ENCODE data around the gene GADD45A.

The GADD45A gene

DNA sequence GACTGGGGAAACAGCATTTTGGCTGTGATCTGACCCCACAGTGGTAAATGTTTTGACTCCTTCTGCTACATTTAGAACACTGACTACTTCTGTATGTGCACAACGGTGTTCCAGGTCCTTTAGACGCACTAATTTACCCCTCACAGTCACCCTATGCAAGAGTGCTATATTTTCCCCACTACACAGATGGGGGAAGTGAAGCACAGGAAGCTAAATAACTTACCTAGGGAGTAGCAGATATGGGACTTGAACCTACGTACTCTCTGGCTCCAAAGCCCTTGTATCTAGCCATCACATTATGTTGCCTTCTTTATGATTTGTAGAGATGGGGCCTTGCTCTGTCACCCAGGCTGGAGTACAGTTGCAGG is 49.3 kb downstream of the GADD45A start:
- Histone ChIP-seq H3K27me3 (ENCODE audit: insufficient read depth, insufficient read length) (no peaks in the 10 kb centered on the region), H3K9ac (ENCODE audit: insufficient read length, low read depth) (no peak overlapping the region), H3K36me3 (ENCODE audit: insufficient read depth, insufficient read length, low read length) (no peaks in the 10 kb centered on the region), H3K4me1 (ENCODE audit: insufficient read depth, insufficient read length) (peaks cover 13% of the 10 kb centered on the region), H3K4me3 (ENCODE audit: insufficient read length, low read depth) (no peak overlapping the region), H3K9me3 (ENCODE audit: insufficient read depth, low read length) (no peaks in the 10 kb centered on the region)
- DNase-seq (ENCODE audit: low read depth, low spot score), result no peak
- TF ChIP-seq SUZ12 (IDR thresholded peaks at IDR 0.05; ENCODE audit: extremely low read depth, insufficient read depth, insufficient read length) (no peak), YY1 (IDR thresholded peaks at IDR 0.05; ENCODE audit: insufficient read depth, insufficient read length) (no peak), ZNF274 (IDR thresholded peaks at IDR 0.05; ENCODE audit: low read depth, low read length) (no peak)

DNA sequence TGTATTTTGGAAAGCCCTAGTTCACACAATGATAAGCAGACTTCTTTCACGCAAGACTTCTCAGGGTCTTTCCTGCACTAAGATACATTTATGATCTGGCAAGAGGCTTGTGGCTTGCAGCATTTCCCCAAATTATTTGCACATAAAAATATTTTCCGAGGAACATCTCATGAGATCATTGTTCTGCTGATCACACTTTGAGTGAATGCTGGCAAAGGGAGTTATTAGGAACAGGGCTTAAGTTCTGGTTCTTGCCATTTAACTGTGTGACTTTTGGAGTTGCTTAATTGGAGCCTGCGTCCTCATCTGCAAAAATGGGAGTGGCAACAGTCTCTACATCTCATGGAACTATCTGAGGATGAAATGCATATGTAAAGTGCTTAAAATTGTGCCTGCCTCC is 50.2 kb downstream of the GADD45A start:
- no peak overlapping the region for H3K4me3 ChIP-seq (ENCODE audit: insufficient read length, low read depth)
- H3K9me3 ChIP-seq (ENCODE audit: insufficient read depth, low read length), result no peaks in the 10 kb centered on the region
- H3K36me3 ChIP-seq (ENCODE audit: insufficient read depth, insufficient read length, low read length), result no peaks in the 10 kb centered on the region
- peaks cover 13% of the 10 kb centered on the region for H3K4me1 ChIP-seq (ENCODE audit: insufficient read depth, insufficient read length)
- TF ChIP-seq YY1 (IDR thresholded peaks at IDR 0.05; ENCODE audit: insufficient read depth, insufficient read length), result no peak
- TF ChIP-seq ZNF274 (IDR thresholded peaks at IDR 0.05; ENCODE audit: low read depth, low read length), result no peak
- no peak for TF ChIP-seq SUZ12 (IDR thresholded peaks at IDR 0.05; ENCODE audit: extremely low read depth, insufficient read depth, insufficient read length)
- H3K9ac ChIP-seq (ENCODE audit: insufficient read length, low read depth), result no peak overlapping the region
- no peak for DNase-seq (ENCODE audit: low read depth, low spot score)
- no peaks in the 10 kb centered on the region for H3K27me3 ChIP-seq (ENCODE audit: insufficient read depth, insufficient read length)

DNA sequence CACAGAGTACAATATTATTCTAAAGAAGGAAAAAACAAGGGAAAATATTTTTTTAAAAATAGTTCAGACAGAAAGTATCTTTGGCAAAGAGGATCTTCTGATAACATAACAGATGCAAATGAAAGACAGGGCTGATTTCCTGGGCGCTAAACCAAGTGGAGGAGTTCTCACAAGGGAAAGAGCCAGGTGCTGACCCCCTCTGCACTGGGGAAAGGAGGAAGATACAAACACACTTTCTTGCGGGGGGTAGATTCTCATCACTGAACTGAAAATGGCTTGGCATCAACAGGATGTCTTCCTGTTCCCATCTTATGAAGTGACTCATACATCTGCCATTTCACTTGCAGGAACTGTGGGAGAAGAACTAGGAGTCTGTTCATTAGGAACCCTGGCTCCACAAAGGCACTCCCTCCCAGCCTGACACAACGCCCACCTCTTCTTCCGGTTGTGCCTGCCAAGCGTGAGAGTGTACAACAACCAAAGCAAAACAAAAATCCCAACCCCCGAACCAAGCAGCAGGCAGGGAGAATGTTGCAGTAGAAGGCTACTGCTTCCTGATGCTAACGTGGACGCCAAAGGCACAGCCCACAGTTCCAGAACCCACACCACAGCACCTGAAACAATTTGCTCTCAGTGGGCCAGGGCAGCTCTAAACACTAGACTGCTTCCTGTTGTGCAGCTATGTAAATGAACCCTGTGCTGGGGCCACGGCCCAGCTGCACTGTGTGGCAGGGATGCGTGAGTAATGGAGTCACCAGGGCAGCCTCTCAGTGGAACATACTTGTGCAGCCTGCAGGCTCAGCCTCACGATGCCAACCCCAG is 51.0 kb downstream of the GADD45A start:
- no peak for DNase-seq (ENCODE audit: low read depth, low spot score)
- TF ChIP-seq YY1 (IDR thresholded peaks at IDR 0.05; ENCODE audit: insufficient read depth, insufficient read length), result no peak
- TF ChIP-seq SUZ12 (IDR thresholded peaks at IDR 0.05; ENCODE audit: extremely low read depth, insufficient read depth, insufficient read length), result no peak
- no peak for TF ChIP-seq ZNF274 (IDR thresholded peaks at IDR 0.05; ENCODE audit: low read depth, low read length)
- Histone ChIP-seq H3K9me3 (ENCODE audit: insufficient read depth, low read length) (no peaks in the 10 kb centered on the region), H3K4me3 (ENCODE audit: insufficient read length, low read depth) (no peak overlapping the region), H3K36me3 (ENCODE audit: insufficient read depth, insufficient read length, low read length) (peaks cover 2% of the 10 kb centered on the region), H3K4me1 (ENCODE audit: insufficient read depth, insufficient read length) (peaks cover 13% of the 10 kb centered on the region), H3K27me3 (ENCODE audit: insufficient read depth, insufficient read length) (no peaks in the 10 kb centered on the region), H3K9ac (ENCODE audit: insufficient read length, low read depth) (no peak overlapping the region)

DNA sequence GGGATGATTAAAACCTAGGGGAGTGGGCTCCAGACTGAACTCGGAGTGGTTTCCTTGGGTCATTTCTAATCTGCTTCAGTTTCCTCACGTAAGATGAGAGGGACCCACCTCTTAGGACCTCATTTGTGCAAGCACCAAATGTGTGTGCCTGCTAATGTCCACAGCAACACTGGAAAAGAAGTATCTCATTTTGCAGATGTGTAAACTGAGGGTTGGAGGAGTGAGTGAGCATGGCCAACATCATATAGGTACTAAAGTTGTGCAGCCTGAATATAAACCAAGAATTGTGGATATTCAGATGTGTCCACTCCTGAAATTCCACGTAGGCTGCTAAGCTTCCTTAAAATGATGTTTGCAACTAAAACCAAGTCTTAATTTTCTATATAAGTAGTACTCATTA is 51.7 kb downstream of the GADD45A start:
- TF ChIP-seq YY1 (IDR thresholded peaks at IDR 0.05; ENCODE audit: insufficient read depth, insufficient read length) (no peak), ZNF274 (IDR thresholded peaks at IDR 0.05; ENCODE audit: low read depth, low read length) (no peak), SUZ12 (IDR thresholded peaks at IDR 0.05; ENCODE audit: extremely low read depth, insufficient read depth, insufficient read length) (no peak)
- DNase-seq (ENCODE audit: low read depth, low spot score), result no peak
- Histone ChIP-seq H3K4me3 (ENCODE audit: insufficient read length, low read depth) (no peak overlapping the region), H3K27me3 (ENCODE audit: insufficient read depth, insufficient read length) (no peaks in the 10 kb centered on the region), H3K36me3 (ENCODE audit: insufficient read depth, insufficient read length, low read length) (peaks cover 2% of the 10 kb centered on the region), H3K9ac (ENCODE audit: insufficient read length, low read depth) (no peak overlapping the region), H3K9me3 (ENCODE audit: insufficient read depth, low read length) (no peaks in the 10 kb centered on the region), H3K4me1 (ENCODE audit: insufficient read depth, insufficient read length) (peaks cover 13% of the 10 kb centered on the region)

DNA sequence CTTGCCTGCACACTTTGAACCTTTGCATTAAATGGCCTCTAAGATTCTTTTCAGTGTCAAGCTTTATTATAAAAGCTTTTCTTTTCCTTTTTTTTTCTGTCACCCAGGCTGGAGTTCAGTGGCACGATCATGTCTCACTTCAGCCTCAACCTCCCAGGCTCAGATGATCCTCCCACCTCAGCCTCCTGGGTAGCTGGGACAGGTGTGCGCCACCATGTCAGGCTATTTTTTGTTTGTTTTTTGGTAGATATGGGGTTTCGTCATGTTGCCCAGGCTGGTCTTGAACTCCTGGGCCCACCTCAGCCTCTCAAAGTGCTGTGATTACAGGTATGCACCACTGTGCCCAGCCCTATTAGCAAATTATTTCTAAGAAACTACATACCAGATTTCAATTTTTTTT is 52.9 kb downstream of the GADD45A start:
- H3K27me3 ChIP-seq (ENCODE audit: insufficient read depth, insufficient read length), result no peaks in the 10 kb centered on the region
- TF ChIP-seq SUZ12 (IDR thresholded peaks at IDR 0.05; ENCODE audit: extremely low read depth, insufficient read depth, insufficient read length) (no peak), YY1 (IDR thresholded peaks at IDR 0.05; ENCODE audit: insufficient read depth, insufficient read length) (no peak), ZNF274 (IDR thresholded peaks at IDR 0.05; ENCODE audit: low read depth, low read length) (no peak)
- no peak for DNase-seq (ENCODE audit: low read depth, low spot score)
- H3K4me3 ChIP-seq (ENCODE audit: insufficient read length, low read depth), result no peak overlapping the region
- no peak overlapping the region for H3K9ac ChIP-seq (ENCODE audit: insufficient read length, low read depth)
- peaks cover 10% of the 10 kb centered on the region for H3K4me1 ChIP-seq (ENCODE audit: insufficient read depth, insufficient read length)
- peaks cover 2% of the 10 kb centered on the region for H3K36me3 ChIP-seq (ENCODE audit: insufficient read depth, insufficient read length, low read length)
- no peaks in the 10 kb centered on the region for H3K9me3 ChIP-seq (ENCODE audit: insufficient read depth, low read length)
